SH-SY5Y (cell line): Measurements from ENCODE around the gene S100A14.

Experiments used
- GATA2 ChIP-seq: IDR thresholded peaks from 2 replicates; pipeline ENCODE4 v1.6.1; 2011; ENCODE audit warnings: mild to moderate bottlenecking, low read depth, low read length
- GATA3 ChIP-seq: IDR thresholded peaks from 2 replicates; pipeline ENCODE4 v1.6.1; 2011; ENCODE audit warnings: low read depth, mild to moderate bottlenecking, low read length, moderate library complexity

- TF ChIP-seq GATA2: no peak
- TF ChIP-seq GATA3: no peak
These were observed 35.6 kb upstream of the S100A14 start for GRCh38 chr1:153651771-153652170.
